WTC11 (cell line): ENCODE results near the gene LAMP1. TPM values are rescaled to one million over a fixed set of nuclear protein-coding genes. Genes with fewer than 3 reads are reported as not detected.

Source experiments
- ATAC-seq: fragments of 200-7000 bp; cut with Tn5 transposase; 2 replicates; pipeline ENCODE4 v1.10.0; 2021; ENCODE audit warnings: mild to moderate bottlenecking, moderate library complexity
- CTCF ChIA-PET: fragments of 300-600 bp; sonication (Branson Sonifier 250); formaldehyde crosslinking; loops from one replicate; lab custom pipeline; 2021; ENCODE audit warnings: antibody characterized with exemption; lab: Charles Lee
- POLR2A ChIA-PET: fragments of 350-600 bp; sonication (Branson Sonifier 250); formaldehyde crosslinking; loops from one replicate; lab custom pipeline; 2021; ENCODE audit warnings: antibody characterized with exemption; lab: Charles Lee
- DNase-seq: peaks from one replicate; pipeline ENCODE4 v3.0.0; 2021; ENCODE audit warnings: low spot score
- H3K27ac Mint-ChIP-seq: 2 replicates; pipeline ENCODE4 v1.8.0; 2021; ENCODE audit warnings: mixed read lengths
- H3K27me3 Mint-ChIP-seq: 2 replicates; pipeline ENCODE4 v1.8.0; 2021; ENCODE audit warnings: low read depth, mild to moderate bottlenecking, moderate library complexity, mixed read lengths
- H3K36me3 Mint-ChIP-seq: 2 replicates; pipeline ENCODE4 v1.8.0; 2021; ENCODE audit warnings: mixed read lengths
- H3K4me1 Mint-ChIP-seq: 2 replicates; pipeline ENCODE4 v1.8.0; 2022; ENCODE audit warnings: mixed read lengths
- H3K4me3 Mint-ChIP-seq: 2 replicates; pipeline ENCODE4 v1.8.0; 2021; ENCODE audit warnings: mild to moderate bottlenecking, moderate library complexity, mixed read lengths
- H3K9me3 Mint-ChIP-seq: 2 replicates; pipeline ENCODE4 v1.8.0; 2021; ENCODE audit warnings: mixed read lengths
- CREM ChIP-seq: sonication (generic); formaldehyde crosslinking; IDR thresholded peaks from 2 replicates; pipeline ENCODE4 v1.8.1; 2022; ENCODE audit warnings: mild to moderate bottlenecking, missing genetic modification reagents, moderate library complexity
- EMX1 ChIP-seq: fragments of 250-450 bp; sonication (Bioruptor Pico); IDR thresholded peaks from 2 replicates; pipeline ENCODE4 v1.8.0; 2021; ENCODE audit warnings: mild to moderate bottlenecking
- FOXJ3 ChIP-seq: sonication (generic); formaldehyde crosslinking; IDR thresholded peaks from 2 replicates; pipeline ENCODE4 v1.9.0; 2021; ENCODE audit warnings: missing genetic modification reagents, mild to moderate bottlenecking, borderline replicate concordance
- FOXK1 ChIP-seq: sonication (generic); formaldehyde crosslinking; IDR thresholded peaks from 2 replicates; pipeline ENCODE4 v1.8.0; 2022; ENCODE audit warnings: mild to moderate bottlenecking, moderate library complexity, missing genetic modification reagents
- GTF2I ChIP-seq: fragments of 250-450 bp; sonication (Bioruptor Pico); conservative IDR thresholded peaks from 2 replicates; pipeline ENCODE4 v1.4.0; 2021; ENCODE audit warnings: mild to moderate bottlenecking
- KAT7 ChIP-seq: sonication (generic); formaldehyde crosslinking; IDR thresholded peaks from 2 replicates; pipeline ENCODE4 v1.8.1; 2023; ENCODE audit warnings: missing genetic modification reagents, mild to moderate bottlenecking, borderline replicate concordance
- NFATC4 ChIP-seq: fragments of 250-450 bp; sonication (Bioruptor Pico); IDR thresholded peaks from 2 replicates; pipeline ENCODE4 v1.9.0; 2021; ENCODE audit warnings: mild to moderate bottlenecking
- NFYB ChIP-seq: sonication (generic); formaldehyde crosslinking; conservative IDR thresholded peaks from 2 replicates; pipeline ENCODE4 v1.8.0; 2022; ENCODE audit warnings: low read depth, missing genetic modification reagents
- RORB ChIP-seq: fragments of 250-450 bp; sonication (Bioruptor Pico); IDR thresholded peaks from 2 replicates; pipeline ENCODE4 v1.9.0; 2021; ENCODE audit warnings: mild to moderate bottlenecking
- TEAD1 ChIP-seq: sonication (generic); formaldehyde crosslinking; IDR thresholded peaks from 2 replicates; pipeline ENCODE4 v1.8.0; 2022; ENCODE audit warnings: mild to moderate bottlenecking, missing genetic modification reagents
- TP53 ChIP-seq: sonication (generic); formaldehyde crosslinking; IDR thresholded peaks from 2 replicates; pipeline ENCODE4 v1.8.1; 2023; ENCODE audit warnings: mild to moderate bottlenecking, missing genetic modification reagents
- ZNF138 ChIP-seq: sonication (generic); formaldehyde crosslinking; conservative IDR thresholded peaks from 2 replicates; pipeline ENCODE4 v1.8.1; 2022; ENCODE audit warnings: mild to moderate bottlenecking, moderate library complexity, missing genetic modification reagents
- ZNF232 ChIP-seq: sonication (generic); formaldehyde crosslinking; IDR thresholded peaks from 2 replicates; pipeline ENCODE4 v1.8.0; 2022; ENCODE audit warnings: mild to moderate bottlenecking, missing genetic modification reagents
- ZNF263 ChIP-seq: sonication (generic); formaldehyde crosslinking; IDR thresholded peaks from 2 replicates; pipeline ENCODE4 v1.8.1; 2022; ENCODE audit warnings: low read depth, mild to moderate bottlenecking, moderate library complexity, missing genetic modification reagents
- ZNF281 ChIP-seq: sonication (generic); formaldehyde crosslinking; IDR thresholded peaks from 2 replicates; pipeline ENCODE4 v1.8.0; 2023; ENCODE audit warnings: mild to moderate bottlenecking, missing genetic modification reagents
- ZNF423 ChIP-seq: fragments of 250-450 bp; sonication (Bioruptor Pico); IDR thresholded peaks from 2 replicates; pipeline ENCODE4 v2.1.2; 2022; ENCODE audit warnings: mild to moderate bottlenecking, moderate library complexity
- ZNF512 ChIP-seq: sonication (generic); formaldehyde crosslinking; IDR thresholded peaks from 2 replicates; pipeline ENCODE4 v1.8.1; 2022; ENCODE audit warnings: missing genetic modification reagents, borderline replicate concordance
- ZNF671 ChIP-seq: fragments of 250-450 bp; sonication (Bioruptor Pico); IDR thresholded peaks from 2 replicates; pipeline ENCODE4 v1.8.0; 2021; ENCODE audit warnings: mild to moderate bottlenecking
- total RNA-seq: library from RNA; stranded (reverse); gene quantifications from 3 replicates; pipeline ENCODE4 v1.2.3, GENCODE V29; 2021
- TF ChIP-seq, protein P1 (sequence below): sonication (generic); formaldehyde crosslinking; IDR thresholded peaks from 2 replicates; pipeline ENCODE4 v1.8.0; 2022; ENCODE audit warnings: mild to moderate bottlenecking, missing genetic modification reagents
- TF ChIP-seq, protein P2 (sequence below): sonication (generic); formaldehyde crosslinking; conservative IDR thresholded peaks from 2 replicates; pipeline ENCODE4 v1.8.1; 2022; ENCODE audit warnings: mild to moderate bottlenecking, missing genetic modification reagents
- TF ChIP-seq, protein P3 (sequence below): sonication (generic); formaldehyde crosslinking; IDR thresholded peaks from 2 replicates; pipeline ENCODE4 v1.8.1; 2022; ENCODE audit warnings: low read depth, mild to moderate bottlenecking, moderate library complexity, missing genetic modification reagents, borderline replicate concordance
- TF ChIP-seq, protein P4 (sequence below): fragments of 250-450 bp; sonication (Bioruptor Pico); IDR thresholded peaks from 2 replicates; pipeline ENCODE4 v1.8.0; 2021; ENCODE audit warnings: mild to moderate bottlenecking
- TF ChIP-seq, protein P5 (sequence below): sonication (generic); formaldehyde crosslinking; IDR thresholded peaks from 2 replicates; pipeline ENCODE4 v1.8.0; 2023; ENCODE audit warnings: missing genetic modification reagents
- TF ChIP-seq, protein P6 (sequence below): sonication (generic); formaldehyde crosslinking; conservative IDR thresholded peaks from 2 replicates; pipeline ENCODE4 v1.8.1; 2023; ENCODE audit warnings: mild to moderate bottlenecking, low read depth, missing genetic modification reagents, moderate library complexity
- TF ChIP-seq, protein P7 (sequence below): sonication (generic); formaldehyde crosslinking; IDR thresholded peaks from 2 replicates; pipeline ENCODE4 v1.8.1; 2023; ENCODE audit warnings: mild to moderate bottlenecking, missing genetic modification reagents, moderate library complexity

Gene LAMP1
- total RNA-seq, 1 experiment from 2014 or later, result 150 TPM

GRCh38 chr13:113348591-113348990 is 51.6 kb downstream of the LAMP1 start:
- Mint-ChIP-seq H3K4me1 (no peaks in the 10 kb centered on the region), H3K36me3 (peaks cover 52% of the 10 kb centered on the region), H3K9me3 (peaks cover 9% of the 10 kb centered on the region)
- POLR2A ChIA-PET, result no interaction called here
- DNase-seq, result no peak
- TF ChIP-seq FOXJ3 (CRISPR knock-in tag) (no peak), NFATC4 (CRISPR knock-in tag) (no peak), TP53 (CRISPR knock-in tag) (no peak), ZNF263 (CRISPR knock-in tag) (no peak), GTF2I (CRISPR knock-in tag) (no peak), EMX1 (no peak), ZNF232 (CRISPR knock-in tag) (no peak), CREM (no peak), RORB (no peak), ZNF512 (CRISPR knock-in tag) (no peak), KAT7 (CRISPR knock-in tag) (no peak)
- TF ChIP-seq, protein P1, sequence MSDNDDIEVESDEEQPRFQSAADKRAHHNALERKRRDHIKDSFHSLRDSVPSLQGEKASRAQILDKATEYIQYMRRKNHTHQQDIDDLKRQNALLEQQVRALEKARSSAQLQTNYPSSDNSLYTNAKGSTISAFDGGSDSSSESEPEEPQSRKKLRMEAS, result no peak
- TF ChIP-seq, all 79 proteins: peak for 0
- CTCF ChIA-PET, result no interaction called here
- Mint-ChIP-seq H3K27me3 (no peaks in the 10 kb centered on the region), H3K4me3 (no peak overlapping the region), H3K27ac (no peak overlapping the region)
- no peak for ATAC-seq

DNA sequence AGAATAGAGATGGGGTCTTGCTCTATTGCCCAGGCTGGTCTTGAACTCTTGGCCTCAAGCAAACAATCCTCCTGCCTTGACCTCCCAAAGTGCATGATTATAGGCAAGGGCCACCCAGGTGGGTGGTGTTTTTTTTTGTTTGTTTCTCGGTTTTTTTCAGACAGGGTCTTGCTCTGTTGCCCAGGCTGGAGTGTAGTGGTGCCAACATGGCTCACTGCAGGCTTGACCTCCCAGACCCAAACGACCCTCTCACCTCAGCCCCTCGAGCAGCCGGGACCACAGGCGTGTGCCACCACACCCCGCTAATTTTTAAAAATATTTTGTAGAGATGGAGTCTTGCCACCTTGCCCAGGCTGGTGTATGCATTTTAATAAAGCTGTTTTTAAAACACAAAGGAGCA is 52.0 kb downstream of the LAMP1 start:
- Mint-ChIP-seq H3K4me3 (no peak overlapping the region), H3K36me3 (peaks cover 55% of the 10 kb centered on the region), H3K27ac (no peak overlapping the region), H3K4me1 (no peaks in the 10 kb centered on the region), H3K27me3 (no peaks in the 10 kb centered on the region), H3K9me3 (peaks cover 9% of the 10 kb centered on the region)
- ChIA-PET POLR2A (no interaction called here), CTCF (interaction anchor here (1.7 kb wide), 2 partner anchors 11 to 42 kb away, joined by 5 read pairs; no protein-coding TSS in a partner anchor)
- ATAC-seq, result no peak
- no peak for DNase-seq
- no peak for TF ChIP-seq TEAD1
- no peak for TF ChIP-seq ZNF281 (CRISPR knock-in tag)
- no peak for TF ChIP-seq ZNF671
- TF ChIP-seq, protein P2, sequence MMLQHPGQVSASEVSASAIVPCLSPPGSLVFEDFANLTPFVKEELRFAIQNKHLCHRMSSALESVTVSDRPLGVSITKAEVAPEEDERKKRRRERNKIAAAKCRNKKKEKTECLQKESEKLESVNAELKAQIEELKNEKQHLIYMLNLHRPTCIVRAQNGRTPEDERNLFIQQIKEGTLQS (CRISPR knock-in tag), result no peak
- TF ChIP-seq TP53 (CRISPR knock-in tag), result no peak
- no peak for TF ChIP-seq ZNF232 (CRISPR knock-in tag)
- TF ChIP-seq, protein P3, sequence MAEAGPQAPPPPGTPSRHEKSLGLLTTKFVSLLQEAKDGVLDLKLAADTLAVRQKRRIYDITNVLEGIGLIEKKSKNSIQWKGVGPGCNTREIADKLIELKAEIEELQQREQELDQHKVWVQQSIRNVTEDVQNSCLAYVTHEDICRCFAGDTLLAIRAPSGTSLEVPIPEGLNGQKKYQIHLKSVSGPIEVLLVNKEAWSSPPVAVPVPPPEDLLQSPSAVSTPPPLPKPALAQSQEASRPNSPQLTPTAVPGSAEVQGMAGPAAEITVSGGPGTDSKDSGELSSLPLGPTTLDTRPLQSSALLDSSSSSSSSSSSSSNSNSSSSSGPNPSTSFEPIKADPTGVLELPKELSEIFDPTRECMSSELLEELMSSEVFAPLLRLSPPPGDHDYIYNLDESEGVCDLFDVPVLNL (CRISPR knock-in tag), result no peak
- TF ChIP-seq, protein P4, sequence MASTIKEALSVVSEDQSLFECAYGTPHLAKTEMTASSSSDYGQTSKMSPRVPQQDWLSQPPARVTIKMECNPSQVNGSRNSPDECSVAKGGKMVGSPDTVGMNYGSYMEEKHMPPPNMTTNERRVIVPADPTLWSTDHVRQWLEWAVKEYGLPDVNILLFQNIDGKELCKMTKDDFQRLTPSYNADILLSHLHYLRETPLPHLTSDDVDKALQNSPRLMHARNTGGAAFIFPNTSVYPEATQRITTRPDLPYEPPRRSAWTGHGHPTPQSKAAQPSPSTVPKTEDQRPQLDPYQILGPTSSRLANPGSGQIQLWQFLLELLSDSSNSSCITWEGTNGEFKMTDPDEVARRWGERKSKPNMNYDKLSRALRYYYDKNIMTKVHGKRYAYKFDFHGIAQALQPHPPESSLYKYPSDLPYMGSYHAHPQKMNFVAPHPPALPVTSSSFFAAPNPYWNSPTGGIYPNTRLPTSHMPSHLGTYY (CRISPR knock-in tag), result no peak
- no peak for TF ChIP-seq FOXK1 (CRISPR knock-in tag)
- TF ChIP-seq, protein P5, sequence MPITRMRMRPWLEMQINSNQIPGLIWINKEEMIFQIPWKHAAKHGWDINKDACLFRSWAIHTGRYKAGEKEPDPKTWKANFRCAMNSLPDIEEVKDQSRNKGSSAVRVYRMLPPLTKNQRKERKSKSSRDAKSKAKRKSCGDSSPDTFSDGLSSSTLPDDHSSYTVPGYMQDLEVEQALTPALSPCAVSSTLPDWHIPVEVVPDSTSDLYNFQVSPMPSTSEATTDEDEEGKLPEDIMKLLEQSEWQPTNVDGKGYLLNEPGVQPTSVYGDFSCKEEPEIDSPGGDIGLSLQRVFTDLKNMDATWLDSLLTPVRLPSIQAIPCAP (CRISPR knock-in tag), result no peak
- no peak for TF ChIP-seq NFYB (CRISPR knock-in tag)
- TF ChIP-seq, protein P6, sequence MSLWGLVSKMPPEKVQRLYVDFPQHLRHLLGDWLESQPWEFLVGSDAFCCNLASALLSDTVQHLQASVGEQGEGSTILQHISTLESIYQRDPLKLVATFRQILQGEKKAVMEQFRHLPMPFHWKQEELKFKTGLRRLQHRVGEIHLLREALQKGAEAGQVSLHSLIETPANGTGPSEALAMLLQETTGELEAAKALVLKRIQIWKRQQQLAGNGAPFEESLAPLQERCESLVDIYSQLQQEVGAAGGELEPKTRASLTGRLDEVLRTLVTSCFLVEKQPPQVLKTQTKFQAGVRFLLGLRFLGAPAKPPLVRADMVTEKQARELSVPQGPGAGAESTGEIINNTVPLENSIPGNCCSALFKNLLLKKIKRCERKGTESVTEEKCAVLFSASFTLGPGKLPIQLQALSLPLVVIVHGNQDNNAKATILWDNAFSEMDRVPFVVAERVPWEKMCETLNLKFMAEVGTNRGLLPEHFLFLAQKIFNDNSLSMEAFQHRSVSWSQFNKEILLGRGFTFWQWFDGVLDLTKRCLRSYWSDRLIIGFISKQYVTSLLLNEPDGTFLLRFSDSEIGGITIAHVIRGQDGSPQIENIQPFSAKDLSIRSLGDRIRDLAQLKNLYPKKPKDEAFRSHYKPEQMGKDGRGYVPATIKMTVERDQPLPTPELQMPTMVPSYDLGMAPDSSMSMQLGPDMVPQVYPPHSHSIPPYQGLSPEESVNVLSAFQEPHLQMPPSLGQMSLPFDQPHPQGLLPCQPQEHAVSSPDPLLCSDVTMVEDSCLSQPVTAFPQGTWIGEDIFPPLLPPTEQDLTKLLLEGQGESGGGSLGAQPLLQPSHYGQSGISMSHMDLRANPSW (CRISPR knock-in tag), result no peak
- TF ChIP-seq RORB, result no peak
- no peak for TF ChIP-seq ZNF138 (CRISPR knock-in tag)
- no peak for TF ChIP-seq ZNF423 (CRISPR knock-in tag)
- TF ChIP-seq, protein P7, sequence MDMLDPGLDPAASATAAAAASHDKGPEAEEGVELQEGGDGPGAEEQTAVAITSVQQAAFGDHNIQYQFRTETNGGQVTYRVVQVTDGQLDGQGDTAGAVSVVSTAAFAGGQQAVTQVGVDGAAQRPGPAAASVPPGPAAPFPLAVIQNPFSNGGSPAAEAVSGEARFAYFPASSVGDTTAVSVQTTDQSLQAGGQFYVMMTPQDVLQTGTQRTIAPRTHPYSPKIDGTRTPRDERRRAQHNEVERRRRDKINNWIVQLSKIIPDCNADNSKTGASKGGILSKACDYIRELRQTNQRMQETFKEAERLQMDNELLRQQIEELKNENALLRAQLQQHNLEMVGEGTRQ (CRISPR knock-in tag), result no peak
